GM19099 (cell line): ENCODE data around the gene PAQR6.
A peak's percentile ranks its signal among the peaks of the same experiment; 100 is the strongest.

Experiments
- POLR2A ChIP-seq: IDR thresholded peaks from 3 replicates; pipeline ENCODE4 v1.6.1; 2011; ENCODE audit warnings: low read depth; ENCODE audit not compliant: insufficient read length; ENCODE audit errors: extremely low read depth

The PAQR6 gene

DNA sequence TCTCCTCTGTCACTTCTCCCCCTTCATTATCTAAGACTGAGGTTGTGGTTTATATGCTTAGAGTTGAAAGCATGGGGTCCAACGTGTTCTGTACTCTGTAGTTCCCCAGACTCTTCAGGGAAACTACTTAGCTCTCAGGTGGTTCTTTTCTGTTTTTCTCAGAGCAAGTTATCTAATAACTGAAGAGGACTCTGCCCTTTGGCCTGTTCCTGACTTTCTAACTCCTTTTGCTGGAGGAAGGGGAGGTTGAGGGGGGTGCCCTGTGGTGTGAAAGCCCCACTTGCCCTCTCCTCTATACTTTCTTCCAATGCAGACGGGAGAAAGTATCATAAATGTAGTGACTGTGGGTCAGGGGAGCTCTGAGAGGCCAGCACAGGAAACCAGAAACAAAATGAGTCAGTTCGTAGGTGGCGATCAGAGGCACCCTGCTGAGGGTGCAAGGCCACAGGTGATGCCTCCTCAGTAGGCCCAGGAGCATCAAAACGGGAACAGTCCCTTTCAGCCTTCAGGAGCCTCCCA is 49.0 kb downstream of the PAQR6 start:
- TF ChIP-seq POLR2A: no peak

- TF ChIP-seq POLR2A: no peak
Measured at GRCh38 chr1:156196445-156196844, 51.4 kb downstream of the PAQR6 start.

DNA sequence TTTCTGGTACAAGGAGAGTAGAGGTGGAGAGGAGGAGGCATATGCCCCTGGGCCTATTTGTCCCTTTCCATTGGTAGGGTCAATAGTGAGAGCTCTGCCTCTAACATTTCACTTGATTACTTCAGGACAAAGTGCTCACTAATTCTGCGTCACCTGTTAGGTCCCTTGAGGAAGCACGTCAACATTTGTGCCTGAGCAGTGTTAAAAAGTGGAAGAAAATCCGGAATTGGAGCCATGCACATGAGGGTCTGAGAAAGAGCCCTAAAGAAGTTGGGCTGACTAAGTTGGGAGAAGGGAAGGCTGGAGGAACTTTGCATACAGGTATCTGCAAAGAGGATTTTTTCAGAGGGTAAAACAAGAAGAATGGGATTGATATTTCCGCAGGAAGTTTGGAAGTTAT is 52.0 kb downstream of the PAQR6 start:
- TF ChIP-seq POLR2A: no peak

DNA sequence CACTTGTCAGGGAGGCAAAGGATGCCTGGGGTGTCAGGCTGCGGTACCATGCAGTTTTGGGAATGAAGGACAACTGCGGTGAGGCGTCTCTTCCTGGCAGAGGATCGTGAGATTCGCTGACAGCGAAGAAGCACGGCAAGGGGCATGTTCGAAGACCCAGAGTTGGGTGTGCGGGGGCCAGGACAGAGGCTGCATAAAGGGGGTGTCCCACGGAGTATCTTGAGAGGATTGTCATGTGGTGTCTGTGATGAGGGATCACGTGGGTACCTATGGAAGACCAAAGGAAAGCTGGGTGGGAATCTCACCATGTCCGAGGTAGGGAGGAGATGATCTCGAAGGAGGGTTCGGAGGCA is 53.6 kb downstream of the PAQR6 start:
- no peak for TF ChIP-seq POLR2A

GRCh38 chr1:156193488-156194299 is 54.2 kb downstream of the PAQR6 start, which contains the start of gene SLC25A44:
SLC25A44 (plus strand) TSS chr1:156194104; CDS start chr1:156199848, 5,744 bp downstream.
- peak; percentile 84 for TF ChIP-seq POLR2A
